Neural crest cell (in vitro differentiated cells): ENCODE results near the gene DDX3X. TPM values are rescaled to one million over a fixed set of nuclear protein-coding genes. Genes with fewer than 3 reads are reported as not detected.
"Not testable (repeated sequence)": the region's sequence is repeated elsewhere in the genome, so short reads cannot be mapped to it uniquely, and the experiment has no call there.

Source experiments
- DNase-seq: peaks from one replicate; pipeline ENCODE4 v3.0.0; 2021; ENCODE audit warnings: low read depth, mixed read lengths, low spot score
- H3K27ac Mint-ChIP-seq: one replicate; pipeline ENCODE4 v1.8.0; 2021; ENCODE audit warnings: mild to moderate bottlenecking, mixed read lengths; ENCODE audit not compliant: unreplicated experiment
- H3K27me3 Mint-ChIP-seq: 2 replicates; pipeline ENCODE4 v1.8.0; 2021; ENCODE audit warnings: low read depth, mild to moderate bottlenecking, mixed read lengths
- H3K36me3 Mint-ChIP-seq: 2 replicates; pipeline ENCODE4 v1.8.0; 2021; ENCODE audit warnings: low read depth, mild to moderate bottlenecking, mixed read lengths
- H3K4me1 Mint-ChIP-seq: 2 replicates; pipeline ENCODE4 v1.8.0; 2021; ENCODE audit warnings: mixed read lengths
- H3K4me3 Mint-ChIP-seq: one replicate; pipeline ENCODE4 v1.8.0; 2021; ENCODE audit warnings: mild to moderate bottlenecking, mixed read lengths
- H3K9me3 Mint-ChIP-seq: 2 replicates; pipeline ENCODE4 v1.8.0; 2021; ENCODE audit warnings: mixed read lengths
- CTCF ChIP-seq: fragments of 200-600 bp; sonication (generic); conservative IDR thresholded peaks from 2 replicates; pipeline ENCODE4 v1.5.0; 2021; ENCODE audit warnings: antibody characterized with exemption, mild to moderate bottlenecking
- total RNA-seq: library from RNA; stranded (reverse); gene quantifications from 2 replicates; pipeline ENCODE4 v1.2.1, GENCODE V29; 2021

DDX3X gene
- total RNA-seq, 1 donor from 2014 or later, result 300 TPM

- Mint-ChIP-seq H3K27me3 (no peaks in the 10 kb centered on the region), H3K4me1 (peaks cover 4% of the 10 kb centered on the region), H3K27ac (no peak overlapping the region), H3K36me3 (no peaks in the 10 kb centered on the region), H3K9me3 (peaks cover 2% of the 10 kb centered on the region), H3K4me3 (no peak overlapping the region)
- TF ChIP-seq CTCF, result no peak
- DNase-seq, result no peak
Observed at GRCh38 chrX:41408576-41408975, 74.6 kb downstream of the DDX3X start.

- no peak for TF ChIP-seq CTCF
- no peak for DNase-seq
- Mint-ChIP-seq H3K27me3 (no peaks in the 10 kb centered on the region), H3K9me3 (peaks cover 2% of the 10 kb centered on the region), H3K27ac (no peak overlapping the region), H3K4me1 (peaks cover 4% of the 10 kb centered on the region), H3K4me3 (no peak overlapping the region), H3K36me3 (no peaks in the 10 kb centered on the region)
Observed at GRCh38 chrX:41409006-41409405, 75.0 kb downstream of the DDX3X start.

- not testable (repeated sequence) for H3K36me3 Mint-ChIP-seq, H3K4me3 Mint-ChIP-seq, DNase-seq, H3K27me3 Mint-ChIP-seq, H3K27ac Mint-ChIP-seq, H3K4me1 Mint-ChIP-seq, H3K9me3 Mint-ChIP-seq
Observed at GRCh38 chrX:41411222-41411621, 77.3 kb downstream of the DDX3X start.

- no peak overlapping the region for H3K27ac Mint-ChIP-seq
Observed at GRCh38 chrX:41412261-41413081, 78.5 kb downstream of the DDX3X start.

More at GRCh38 chrX:41412261-41413081, 78.5 kb downstream of the DDX3X start:
- DNase-seq, result no peak
- Mint-ChIP-seq H3K4me3 (no peak overlapping the region), H3K36me3 (no peaks in the 10 kb centered on the region), H3K9me3 (peaks cover 5% of the 10 kb centered on the region), H3K27me3 (no peaks in the 10 kb centered on the region), H3K4me1 (peaks cover 4% of the 10 kb centered on the region)
- no peak for TF ChIP-seq CTCF

Other genes starting within 250 kb of the DDX3X start
- gene USP9X, start 248.7 kb upstream of the DDX3X start, total RNA-seq, result 60.0 and 62.2 TPM in 2 replicates
- 0.12 TPM in 1 of 2 replicates, not detected in the other for gene NYX, start 113.2 kb downstream of the DDX3X start, total RNA-seq